Heart left ventricle (tissue), 13 donors: ENCODE measurements around the gene CDH13.

Experiments
- CTCF ChIP-seq, 12 donors: fragments of 200-600 bp; sonication (generic) in 4 of 12; IDR thresholded peaks; one replicate each; pipeline versions ENCODE4 v1.5.0 to v1.8.0; 2018 to 2022; ENCODE audit warnings: antibody characterized with exemption in 12 of 12, mild to moderate bottlenecking in 5 of 12
- POLR2A ChIP-seq, 2 donors: fragments of 450-650 bp; IDR thresholded peaks; one replicate each; pipeline ENCODE4 v1.6.1; 2017; ENCODE audit warnings: antibody characterized with exemption in 2 of 2, mild to moderate bottlenecking in 2 of 2, moderate library complexity in 2 of 2
- donor health status: ischemic (EF 13 %, LVEDD 7.1; RV severe dilation, severe dysfunction).
- donor health status: DM: no; HTN: yes; CAD: no.
- donor health status: DM: no; HTN: no; CAD: no.
- donor health status: ischemic (EF 25% LVEDD 6.9; RV normal size, moderate dysfunction).
- donor health status: ischemic (EF 25% LVEDD 5.7; RV mildly dilated, moderate dysfunction).
- donor health status: ischemic (EF 35%, LVEDD 5.7; RV mildly dilated, moderate dysfunction).
- donor health status: nonischemic (EF 11% LVEDD 7.7; RV severe dilation, severe dysfunction).
- donor health status: DM: yes; HTN: yes; CAD: no.
- donor health status: PGD.
- donor health status: ischemic (EF 29% LVEDD 5.4; RV normal size, mild dysfunction).
- donor health status: nonischemic (EF 23%, LVEDD 6.1; RV moderate dilation, normal function).

GRCh38 chr16:83031524-83031923 is 404.8 kb downstream of the CDH13 start:
- TF ChIP-seq CTCF (IDR thresholded peaks at IDR 0.05) = no peak
- TF ChIP-seq POLR2A (IDR thresholded peaks at IDR 0.05) = no peak
